HG03442 (cell line): ENCODE measurements around the gene RRAD.
"Not testable (repeated sequence)": the region's sequence is repeated elsewhere in the genome, so short reads cannot be mapped to it uniquely, and the experiment has no call there.

Experiments used
- ATAC-seq: cut with Tn5 transposase; IDR thresholded peaks from one replicate; pipeline ENCODE4 v1.9.1; 2021; ENCODE audit warnings: mild to moderate bottlenecking, moderate library complexity; ENCODE audit not compliant: unreplicated experiment

The RRAD gene

DNA sequence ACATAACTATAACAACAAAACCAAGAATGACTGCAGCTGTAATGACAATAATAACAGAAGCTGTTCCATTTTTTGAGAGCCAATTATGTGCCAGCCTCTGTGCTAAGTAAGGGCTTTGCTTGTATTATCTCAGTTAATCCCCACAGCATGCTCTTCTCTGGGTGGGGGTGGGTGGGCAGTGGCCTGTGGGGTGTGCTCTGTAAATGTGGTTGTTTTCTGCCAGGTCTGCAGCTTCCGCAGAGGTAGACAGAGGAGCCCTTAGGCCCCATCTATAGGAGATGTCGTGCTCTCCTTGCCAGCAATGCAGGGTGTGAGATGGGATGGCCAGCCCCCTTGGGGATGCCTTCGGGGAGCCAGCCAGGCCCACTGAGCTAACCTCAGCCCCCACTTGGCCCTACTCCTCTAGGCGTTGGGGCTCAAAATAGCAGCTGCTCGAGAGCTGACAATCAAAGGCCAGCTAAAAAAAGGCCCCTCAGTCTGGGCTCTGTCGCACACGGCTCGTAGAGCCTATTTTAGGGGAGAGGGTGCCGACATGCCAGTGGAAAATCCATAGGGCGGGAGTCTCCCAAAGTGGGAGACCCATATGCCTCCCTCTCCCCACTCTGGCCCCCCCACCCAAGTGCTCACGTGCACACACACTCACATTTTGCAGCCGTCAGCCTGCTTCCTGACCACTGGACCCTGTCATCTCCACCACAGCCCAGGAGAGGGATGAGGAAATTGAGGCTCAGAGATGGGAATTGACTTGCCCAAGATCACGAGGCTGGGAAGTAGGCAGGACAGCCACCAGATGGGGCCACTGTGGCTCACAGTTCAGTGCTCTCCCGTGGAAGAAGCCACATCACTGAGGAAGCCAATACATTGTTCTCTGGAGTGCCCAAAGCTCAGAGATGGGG, 22.4 kb downstream of the RRAD start:
- ATAC-seq, result no peak

DNA sequence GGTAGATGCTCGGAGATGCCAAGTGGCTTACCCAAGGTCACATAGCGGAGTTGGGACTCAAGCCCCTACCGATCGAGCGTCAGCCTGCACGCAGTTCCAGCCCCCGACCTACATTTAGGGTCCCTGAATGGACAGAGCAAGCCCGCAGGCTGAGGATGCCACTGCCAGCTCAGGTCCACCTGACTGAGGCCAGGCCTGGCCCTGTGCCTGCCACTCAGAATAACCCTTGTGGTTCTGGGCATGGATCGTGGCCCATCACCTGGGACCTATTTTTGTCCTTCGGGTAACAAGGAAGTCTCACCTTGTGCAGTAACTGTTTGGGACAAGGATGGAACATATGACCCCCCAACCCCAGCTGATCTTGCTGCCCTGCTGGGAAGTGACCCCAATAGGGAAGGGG, 23.7 kb downstream of the RRAD start:
- ATAC-seq, result no peak

DNA sequence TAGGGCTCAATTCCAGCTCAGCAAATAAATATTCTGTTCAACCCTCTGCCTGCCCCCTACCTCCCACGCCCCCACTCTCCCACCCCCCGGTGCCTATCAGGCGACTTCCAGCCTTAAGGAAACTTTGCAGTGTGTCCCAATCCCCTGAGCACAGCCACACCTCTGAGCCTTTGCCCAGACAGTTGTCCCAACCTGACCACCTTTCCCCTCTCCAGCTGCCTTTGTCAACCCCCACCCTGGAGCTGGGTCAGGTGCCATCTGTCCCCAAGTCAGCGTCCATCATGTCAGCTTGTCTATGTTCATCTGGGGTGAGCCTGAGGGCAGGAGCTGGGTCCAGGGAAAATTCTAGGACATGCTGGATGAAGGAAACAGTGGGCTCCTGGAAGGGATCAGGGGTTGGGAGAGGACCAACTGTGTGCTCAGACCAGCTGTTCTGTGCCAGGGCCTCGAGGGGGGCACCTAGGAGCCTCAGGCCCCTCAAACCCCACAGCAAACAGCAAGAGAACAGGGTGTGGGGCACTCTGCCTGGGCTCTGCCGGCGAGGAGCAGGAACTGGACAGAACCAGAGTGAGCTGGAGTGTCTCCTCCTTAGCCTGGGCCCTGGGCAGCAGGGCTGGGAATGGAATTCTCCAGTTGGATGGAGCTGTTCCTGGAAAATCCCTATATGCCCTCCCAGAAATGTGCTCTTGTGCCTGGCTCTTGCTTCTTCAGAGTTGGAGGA, 24.5 kb downstream of the RRAD start:
- no peak for ATAC-seq

- ATAC-seq, result no peak
These were observed 25.2 kb downstream of the RRAD start for GRCh38 chr16:66899945-66900710.

GRCh38 chr16:66899310-66899944, 25.9 kb downstream of the RRAD start:
- ATAC-seq, result no peak

- no peak for ATAC-seq
These were observed 26.4 kb downstream of the RRAD start for GRCh38 chr16:66898933-66899309.

- ATAC-seq, result no peak
These were observed 27.1 kb downstream of the RRAD start for GRCh38 chr16:66898207-66898606.

- ATAC-seq, result not testable (repeated sequence)
These were observed 28.7 kb downstream of the RRAD start for GRCh38 chr16:66896682-66897081.

- no peak for ATAC-seq
These were observed 29.3 kb downstream of the RRAD start for GRCh38 chr16:66895999-66896398.

- no peak for ATAC-seq
These were observed 29.7 kb downstream of the RRAD start for GRCh38 chr16:66895689-66895979.

- ATAC-seq, result no peak
These were observed 30.2 kb downstream of the RRAD start for GRCh38 chr16:66894948-66895688.

- no peak for ATAC-seq
These were observed 31.3 kb downstream of the RRAD start for GRCh38 chr16:66894055-66894454.

DNA sequence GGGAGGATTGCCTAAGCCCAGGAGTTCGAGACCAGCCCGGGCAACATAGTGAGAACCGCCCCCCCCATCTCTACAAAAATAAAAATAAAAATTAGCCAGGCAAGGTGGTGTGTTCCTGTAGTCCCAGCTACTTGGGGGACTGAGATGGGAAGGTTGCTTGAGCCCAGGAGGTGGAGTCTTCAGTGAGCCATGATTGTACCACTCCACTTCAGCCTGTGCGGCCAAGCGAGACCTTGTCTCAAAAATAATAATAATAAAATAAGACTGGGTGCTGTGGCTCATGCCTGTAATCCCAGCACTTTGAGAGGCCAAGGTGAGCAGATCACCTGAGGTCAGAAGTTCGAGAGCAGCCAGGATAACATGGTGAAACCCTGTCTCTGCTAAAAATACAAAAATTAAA, 33.5 kb downstream of the RRAD start:
- no peak for ATAC-seq

- ATAC-seq, result no peak
These were observed 34.0 kb downstream of the RRAD start for GRCh38 chr16:66891360-66891759.

GRCh38 chr16:66890799-66891198, 34.5 kb downstream of the RRAD start:
- no peak for ATAC-seq

GRCh38 chr16:66889622-66890021, 35.7 kb downstream of the RRAD start:
- no peak for ATAC-seq

DNA sequence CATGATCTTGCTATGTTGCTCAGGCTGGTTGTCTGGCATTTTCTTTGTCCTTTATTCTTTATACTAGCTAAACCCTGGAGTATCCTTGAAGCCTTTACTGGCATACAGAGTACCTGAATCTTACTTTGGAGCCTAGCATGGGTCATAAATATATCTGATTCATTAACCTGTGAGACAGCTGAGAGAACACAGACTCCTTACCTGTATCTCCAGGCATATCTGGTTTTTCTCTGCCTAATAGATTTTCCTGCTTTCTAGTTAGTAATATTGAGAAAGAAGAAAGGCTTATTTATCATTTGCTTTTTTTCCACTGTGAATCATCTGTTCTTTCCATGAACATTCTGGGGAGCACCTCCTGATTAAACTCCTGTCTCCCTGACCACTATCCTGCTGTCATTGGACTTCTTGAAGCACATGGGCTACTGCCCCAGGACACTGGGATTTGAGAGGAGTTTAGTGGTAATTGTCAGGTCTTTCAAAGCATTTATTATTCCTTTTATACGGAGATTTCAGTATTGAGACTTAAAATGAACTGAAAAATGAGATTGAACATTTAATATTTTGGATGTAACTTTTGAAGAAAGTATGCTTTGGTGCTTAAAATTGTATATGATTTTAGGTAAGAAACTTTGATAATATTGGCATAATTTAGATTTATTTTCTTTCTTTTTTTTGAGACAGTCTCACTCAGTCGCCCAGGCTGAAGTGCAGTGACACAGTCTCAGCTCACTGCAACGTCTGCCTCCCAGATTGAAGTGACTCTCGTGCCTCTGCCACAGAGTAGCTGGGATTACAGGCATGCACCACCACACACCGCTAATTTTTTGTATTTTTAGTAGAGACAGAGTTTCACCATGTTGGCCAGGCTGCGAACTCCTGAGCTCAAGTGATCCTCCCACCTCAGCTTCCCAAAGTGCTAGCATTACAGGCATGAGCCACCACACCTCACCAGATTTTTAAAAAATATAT, 36.4 kb downstream of the RRAD start:
- ATAC-seq, result no peak

GRCh38 chr16:66886914-66887313, 38.4 kb downstream of the RRAD start:
- ATAC-seq, result no peak

DNA sequence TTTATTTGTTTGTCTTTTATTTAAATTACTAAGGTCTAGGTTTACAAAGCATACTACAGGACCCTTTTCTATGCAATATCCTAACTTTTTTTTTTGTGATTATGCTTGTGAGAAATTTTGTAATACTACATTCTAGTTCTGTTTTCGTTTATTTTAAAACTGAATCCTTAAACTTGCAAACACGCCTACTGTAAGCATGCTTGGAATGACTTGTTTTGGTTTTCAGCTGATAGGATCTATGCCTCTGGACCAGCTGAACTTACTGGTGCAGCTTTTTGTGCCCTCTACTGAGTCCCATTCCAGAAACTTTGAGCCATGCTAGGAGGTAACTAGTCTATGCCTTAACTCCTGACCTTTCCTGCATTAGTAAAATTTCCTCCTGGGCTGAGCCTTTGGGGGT, 39.0 kb downstream of the RRAD start:
- ATAC-seq, result no peak
